LNCaP clone FGC (cell line): Measurements from ENCODE around the gene IFFO2.
A peak's percentile ranks its signal among the peaks of the same experiment; 100 is the strongest.

Source experiments
- DNase-seq: peaks from one replicate; pipeline ENCODE4 v3.0.0-alpha.2; 2011; ENCODE audit warnings: low read depth
- H3K4me3 ChIP-seq: 2 replicates; pipeline ENCODE4 v1.5.1; 2011; ENCODE audit warnings: mild to moderate bottlenecking, low read depth, low read length, control low read depth
- TF ChIP-seq, protein P1 (sequence below): IDR thresholded peaks from 2 replicates; pipeline ENCODE4 v1.5.1; 2012; ENCODE audit warnings: mild to moderate bottlenecking; ENCODE audit not compliant: control insufficient read depth, insufficient read depth; ENCODE audit errors: extremely low read depth

The IFFO2 gene

DNA sequence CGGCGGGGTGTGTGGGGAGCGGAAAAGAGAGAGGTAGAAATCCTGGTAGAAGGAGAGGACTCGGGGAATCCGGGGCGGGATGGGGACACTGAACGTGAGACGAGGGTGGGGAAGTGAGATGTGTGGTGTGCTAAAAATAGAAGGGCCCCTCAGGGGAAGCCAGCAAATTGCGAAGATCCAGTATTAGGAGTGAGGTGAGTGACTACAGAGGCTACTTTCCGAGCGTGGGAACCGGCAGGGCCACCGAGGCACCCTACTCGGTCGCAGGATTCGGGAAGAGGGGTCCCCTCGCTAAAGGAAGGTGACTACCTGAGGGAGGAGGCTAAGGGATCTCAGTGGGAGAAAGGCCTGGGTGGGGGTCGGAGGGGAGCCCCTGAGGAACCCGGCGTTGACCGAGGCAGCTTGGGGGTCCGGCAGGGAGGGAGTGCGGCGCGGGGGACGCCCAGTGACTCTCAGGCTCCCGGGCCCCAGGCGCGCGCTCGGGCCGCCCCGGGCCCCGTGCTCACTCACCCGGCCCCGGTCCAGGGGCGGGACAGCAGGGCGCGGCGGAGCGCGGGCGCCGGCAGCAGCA, 54.4 kb downstream of the IFFO2 start:
- H3K4me3 ChIP-seq = peak overlapping the region; percentile 71
- TF ChIP-seq, protein P1, sequence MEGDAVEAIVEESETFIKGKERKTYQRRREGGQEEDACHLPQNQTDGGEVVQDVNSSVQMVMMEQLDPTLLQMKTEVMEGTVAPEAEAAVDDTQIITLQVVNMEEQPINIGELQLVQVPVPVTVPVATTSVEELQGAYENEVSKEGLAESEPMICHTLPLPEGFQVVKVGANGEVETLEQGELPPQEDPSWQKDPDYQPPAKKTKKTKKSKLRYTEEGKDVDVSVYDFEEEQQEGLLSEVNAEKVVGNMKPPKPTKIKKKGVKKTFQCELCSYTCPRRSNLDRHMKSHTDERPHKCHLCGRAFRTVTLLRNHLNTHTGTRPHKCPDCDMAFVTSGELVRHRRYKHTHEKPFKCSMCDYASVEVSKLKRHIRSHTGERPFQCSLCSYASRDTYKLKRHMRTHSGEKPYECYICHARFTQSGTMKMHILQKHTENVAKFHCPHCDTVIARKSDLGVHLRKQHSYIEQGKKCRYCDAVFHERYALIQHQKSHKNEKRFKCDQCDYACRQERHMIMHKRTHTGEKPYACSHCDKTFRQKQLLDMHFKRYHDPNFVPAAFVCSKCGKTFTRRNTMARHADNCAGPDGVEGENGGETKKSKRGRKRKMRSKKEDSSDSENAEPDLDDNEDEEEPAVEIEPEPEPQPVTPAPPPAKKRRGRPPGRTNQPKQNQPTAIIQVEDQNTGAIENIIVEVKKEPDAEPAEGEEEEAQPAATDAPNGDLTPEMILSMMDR = no peak
- no peak for DNase-seq

DNA sequence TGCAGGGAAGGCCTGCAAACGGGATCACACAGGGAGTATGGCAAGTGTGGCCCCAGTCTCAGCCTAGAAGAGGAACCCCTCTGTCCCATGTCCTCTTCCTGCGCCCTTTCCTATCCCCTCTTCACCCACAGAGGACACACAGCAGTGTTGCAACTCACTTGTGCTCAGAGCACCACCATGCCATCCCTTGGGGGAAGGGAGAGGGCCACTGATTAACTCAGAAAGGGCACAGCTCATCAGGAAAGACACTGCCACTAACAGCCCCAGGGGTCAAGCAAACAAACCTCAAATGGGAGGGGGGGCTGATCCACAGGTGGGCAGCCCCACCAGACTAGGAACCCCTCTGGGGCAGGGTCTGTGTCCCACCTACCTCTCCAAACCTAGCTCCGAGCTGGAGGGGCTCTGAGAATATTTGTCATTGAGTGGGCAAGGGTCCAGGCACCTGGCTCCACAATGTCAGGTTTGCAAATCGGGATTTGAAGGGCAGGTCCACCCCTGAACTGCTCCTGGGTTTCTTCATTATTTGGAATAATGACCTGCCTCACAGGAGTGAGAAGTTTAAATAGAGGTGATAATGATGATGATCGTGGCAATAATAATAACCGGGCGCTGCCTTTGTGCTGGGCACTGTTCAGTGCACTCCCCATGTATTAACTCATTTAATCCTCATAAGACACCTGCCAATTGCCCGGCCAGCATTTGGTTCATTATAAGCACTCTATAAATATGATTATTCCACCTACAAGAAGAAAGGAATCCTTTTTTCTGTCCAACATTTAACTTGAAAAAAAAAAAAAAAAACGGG, 55.1 kb downstream of the IFFO2 start:
- TF ChIP-seq, protein P1 = no peak
- H3K4me3 ChIP-seq = peak overlapping the region; percentile 71
- no peak for DNase-seq

DNA sequence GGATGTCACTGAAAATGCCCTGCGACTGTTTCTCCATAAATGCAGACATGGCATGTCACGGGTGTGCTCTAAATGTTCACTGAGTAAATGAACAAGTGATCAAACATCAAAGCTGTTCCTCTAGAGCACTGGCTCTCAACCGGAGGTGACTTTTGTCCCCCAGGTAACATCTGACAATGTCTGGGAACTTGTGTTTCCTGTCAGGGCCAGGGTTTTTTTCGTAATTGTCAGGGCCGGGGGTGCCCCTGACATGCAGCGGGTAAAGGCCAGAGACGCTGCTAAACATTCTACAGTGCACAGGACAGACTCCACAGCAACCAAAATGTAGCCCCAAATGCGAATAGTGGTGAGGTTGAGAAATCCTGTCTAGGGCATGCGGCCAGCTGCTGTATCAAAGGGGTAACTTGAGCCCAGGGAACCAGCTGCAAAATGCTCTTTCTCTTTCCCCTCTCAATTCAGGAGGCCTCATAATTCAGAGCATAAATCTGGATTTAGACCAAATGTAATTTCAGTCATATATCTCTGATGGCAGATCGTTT, 56.1 kb downstream of the IFFO2 start:
- no peak for DNase-seq
- no peak overlapping the region for H3K4me3 ChIP-seq
- TF ChIP-seq, protein P1 = no peak

DNA sequence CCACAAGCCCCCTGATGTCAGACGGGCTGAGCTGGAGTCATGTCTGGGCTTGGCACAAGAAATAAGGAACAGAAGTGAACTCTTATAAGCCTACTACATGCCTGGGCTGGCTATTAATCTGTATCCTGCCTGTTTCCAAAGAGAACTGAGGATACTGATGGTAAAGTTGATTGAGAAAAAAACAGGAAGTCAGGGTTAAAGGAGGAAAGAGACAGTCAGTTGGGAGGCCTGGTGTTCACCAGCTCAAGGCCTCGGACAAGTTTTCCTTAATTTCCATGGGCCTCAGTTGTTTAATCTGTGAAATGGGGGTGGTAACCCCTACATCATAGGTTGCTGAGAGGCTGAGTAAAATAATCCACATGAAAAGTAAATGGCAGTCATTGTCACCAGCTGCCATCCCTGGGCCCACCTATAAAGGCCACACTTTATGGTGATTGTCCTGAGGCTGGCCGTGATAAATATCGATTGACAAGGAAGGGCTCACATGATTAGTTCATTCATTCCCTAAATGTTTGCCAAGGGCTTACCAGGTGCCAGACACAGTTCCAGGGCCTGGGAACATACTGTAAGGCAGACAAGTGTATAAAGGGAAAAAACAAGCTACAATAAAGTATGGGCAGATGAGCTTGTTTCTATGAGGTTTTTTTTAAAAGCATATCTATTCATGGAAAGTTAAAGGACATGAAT, 57.0 kb downstream of the IFFO2 start:
- H3K4me3 ChIP-seq = no peak overlapping the region
- no peak for DNase-seq
- TF ChIP-seq, protein P1 = no peak

DNA sequence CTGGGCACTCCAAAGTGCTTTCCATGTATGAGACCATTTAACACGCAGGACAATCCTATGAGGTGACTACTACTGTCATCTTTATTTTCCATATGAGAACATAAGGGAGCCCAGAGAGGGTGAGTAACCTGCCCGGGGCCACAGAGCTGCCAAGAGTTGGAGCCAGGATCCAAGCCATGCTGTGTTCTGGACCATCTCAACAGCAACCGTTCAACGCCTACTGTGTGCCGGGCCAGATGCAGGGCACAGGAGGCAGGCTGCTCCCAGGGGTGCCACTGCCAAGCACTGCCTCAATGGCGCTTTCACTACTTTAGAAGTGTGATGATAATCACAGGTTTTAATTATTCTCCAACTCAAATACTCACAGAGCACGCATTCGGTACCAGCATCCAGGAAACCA, 57.9 kb downstream of the IFFO2 start:
- DNase-seq = no peak
- TF ChIP-seq, protein P1 = no peak
- H3K4me3 ChIP-seq = no peak overlapping the region

DNA sequence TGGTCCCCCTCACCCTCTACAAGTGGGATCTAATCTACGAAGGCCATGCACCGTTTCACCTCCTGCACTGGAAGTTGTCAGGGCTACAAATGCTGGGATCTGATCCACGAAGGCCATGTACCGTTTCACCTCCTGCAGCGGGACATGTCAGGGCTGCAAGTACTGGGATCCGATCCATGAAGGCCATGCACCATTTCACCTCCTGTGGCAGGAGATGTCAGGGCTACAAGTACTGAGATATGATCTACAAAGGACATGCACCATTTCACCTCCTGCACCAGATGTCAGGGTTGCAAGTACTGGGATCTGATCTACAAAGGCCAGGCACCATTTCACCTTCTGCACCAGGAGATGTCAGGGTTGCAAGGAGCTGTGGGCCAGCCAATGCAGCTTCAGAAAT, 61.2 kb downstream of the IFFO2 start:
- no peak for DNase-seq
- TF ChIP-seq, protein P1 = no peak
- H3K4me3 ChIP-seq = no peak overlapping the region
